Endothelial cell of umbilical vein (primary cell): ENCODE data around the gene FGD5.
A peak's percentile ranks its signal among the peaks of the same experiment; 100 is the strongest.

Experiments
- EZH2 ChIP-seq: IDR thresholded peaks from 2 replicates; pipeline ENCODE4 v1.6.1; 2012; ENCODE audit warnings: borderline replicate concordance, low read depth, mild to moderate bottlenecking, moderate library complexity, low read length, inconsistent platforms; ENCODE audit not compliant: severe bottlenecking
- FOS ChIP-seq: IDR thresholded peaks from 2 replicates; pipeline ENCODE4 v1.6.1; 2011; ENCODE audit warnings: mild to moderate bottlenecking, low read length, moderate library complexity, borderline replicate concordance; ENCODE audit not compliant: insufficient read depth
- GATA2 ChIP-seq: IDR thresholded peaks from 2 replicates; pipeline ENCODE4 v1.7.0; 2011; ENCODE audit warnings: low read depth, mild to moderate bottlenecking, moderate library complexity, mixed read lengths, low read length; ENCODE audit not compliant: insufficient read length, insufficient read depth
- POLR2A ChIP-seq: IDR thresholded peaks from 2 replicates; pipeline ENCODE4 v1.6.1; 2012; ENCODE audit warnings: low read depth, mild to moderate bottlenecking, control low read depth, low read length
- POLR2AphosphoS5 ChIP-seq: IDR thresholded peaks from 2 replicates; pipeline ENCODE4 v1.6.1; 2012; ENCODE audit warnings: low read depth, mild to moderate bottlenecking, control low read depth, low read length, moderate library complexity; ENCODE audit not compliant: insufficient read depth
- TF ChIP-seq, protein P1 (sequence below), 2 donors: IDR thresholded peaks; 1 replicate in 1 of 2; 2 replicates in 1 of 2; pipeline ENCODE4 v1.5.1; 2011; ENCODE audit warnings: low read length in 2 of 2, mild to moderate bottlenecking in 2 of 2, moderate library complexity in 2 of 2, control low read depth in 1 of 2, inconsistent platforms in 1 of 2, low read depth in 1 of 2; ENCODE audit not compliant: insufficient read depth in 1 of 2; ENCODE audit errors: extremely low read depth in 1 of 2

- no peak for TF ChIP-seq EZH2
- TF ChIP-seq, protein P1, sequence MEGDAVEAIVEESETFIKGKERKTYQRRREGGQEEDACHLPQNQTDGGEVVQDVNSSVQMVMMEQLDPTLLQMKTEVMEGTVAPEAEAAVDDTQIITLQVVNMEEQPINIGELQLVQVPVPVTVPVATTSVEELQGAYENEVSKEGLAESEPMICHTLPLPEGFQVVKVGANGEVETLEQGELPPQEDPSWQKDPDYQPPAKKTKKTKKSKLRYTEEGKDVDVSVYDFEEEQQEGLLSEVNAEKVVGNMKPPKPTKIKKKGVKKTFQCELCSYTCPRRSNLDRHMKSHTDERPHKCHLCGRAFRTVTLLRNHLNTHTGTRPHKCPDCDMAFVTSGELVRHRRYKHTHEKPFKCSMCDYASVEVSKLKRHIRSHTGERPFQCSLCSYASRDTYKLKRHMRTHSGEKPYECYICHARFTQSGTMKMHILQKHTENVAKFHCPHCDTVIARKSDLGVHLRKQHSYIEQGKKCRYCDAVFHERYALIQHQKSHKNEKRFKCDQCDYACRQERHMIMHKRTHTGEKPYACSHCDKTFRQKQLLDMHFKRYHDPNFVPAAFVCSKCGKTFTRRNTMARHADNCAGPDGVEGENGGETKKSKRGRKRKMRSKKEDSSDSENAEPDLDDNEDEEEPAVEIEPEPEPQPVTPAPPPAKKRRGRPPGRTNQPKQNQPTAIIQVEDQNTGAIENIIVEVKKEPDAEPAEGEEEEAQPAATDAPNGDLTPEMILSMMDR (IDR thresholded peaks at IDR 0.05; ENCODE audit: extremely low read depth in 1 of 2, insufficient read depth in 1 of 2, low read depth in 1 of 2, low read length in 2 of 2): peak in 1 of 2 donors; percentile 41
- TF ChIP-seq POLR2A: no peak
- no peak for TF ChIP-seq POLR2AphosphoS5
- TF ChIP-seq GATA2: no peak
- peak; percentile 34 for TF ChIP-seq FOS
Observed at GRCh38 chr3:14803101-14803980, 15.4 kb upstream of the FGD5 start.
